Measurements from ENCODE around the gene ATP6V0E1. TPM values are rescaled to one million over a fixed set of nuclear protein-coding genes. Genes with fewer than 3 reads are reported as not detected.
A peak's percentile ranks its signal among the peaks of the same experiment; 100 is the strongest.
"Not testable (repeated sequence)": the region's sequence is repeated elsewhere in the genome, so short reads cannot be mapped to it uniquely, and the experiment has no call there.

The ATP6V0E1 gene
- total RNA-seq, 2 experiments from 2014 or later, result 168 to 192 TPM

DNA sequence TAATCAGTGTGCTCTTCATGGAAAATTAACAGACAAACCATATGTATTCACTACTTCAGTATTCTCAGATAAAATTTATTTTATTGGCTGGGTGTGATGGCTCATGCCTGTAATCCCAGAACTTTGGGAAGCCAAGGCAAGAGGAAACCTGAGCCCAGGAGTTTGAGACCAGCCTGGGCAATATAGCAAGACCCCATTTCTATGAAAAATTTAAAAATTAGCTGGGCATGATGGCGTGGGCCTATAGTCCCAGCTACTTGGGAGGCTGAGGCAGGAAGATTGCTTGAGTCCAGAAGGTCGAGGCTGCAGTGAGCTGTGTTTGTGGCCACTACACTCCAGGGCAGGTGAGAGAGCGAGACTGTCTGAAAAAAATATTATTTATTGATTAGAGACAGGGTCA lies 49.2 kb downstream of the ATP6V0E1 start:
- ChIA-PET CTCF (interaction anchor here (0.9 to 3.6 kb wide), 3 partner anchors 10 to 49 kb away, joined by 3 to 9 read pairs (median 4); no protein-coding TSS in a partner anchor), POLR2A (no interaction called here)
- H3K4me3 Mint-ChIP-seq, result no peak overlapping the region
- no peaks in the 10 kb centered on the region for H3K9me3 Mint-ChIP-seq
- H3K27ac Mint-ChIP-seq, result no peak overlapping the region
- no peaks in the 10 kb centered on the region for H3K27me3 Mint-ChIP-seq
- DNase-seq, result no peak
- peaks cover 33% of the 10 kb centered on the region for H3K4me1 Mint-ChIP-seq
- peaks cover 31% of the 10 kb centered on the region for H3K36me3 Mint-ChIP-seq (ENCODE audit: low read depth)

DNA sequence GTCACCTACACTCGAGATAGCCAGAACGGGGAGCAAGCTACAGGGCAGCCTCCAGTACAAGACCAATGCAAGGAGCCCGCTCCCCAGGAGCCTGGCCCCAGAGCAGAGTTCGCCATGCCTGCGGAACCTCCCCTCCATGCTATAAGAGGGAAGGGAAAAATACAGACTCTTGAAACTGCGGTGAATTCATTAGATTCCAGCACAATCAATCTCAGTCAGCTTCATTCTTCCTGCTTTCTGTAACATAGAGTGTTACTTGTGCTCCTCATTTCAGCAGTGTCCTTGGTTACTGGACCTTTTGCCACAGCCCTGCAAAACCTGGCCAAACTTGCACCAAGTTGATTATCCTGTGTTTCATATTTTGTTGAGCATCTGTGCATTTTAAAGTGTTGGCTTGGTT lies 50.4 kb downstream of the ATP6V0E1 start:
- POLR2A ChIA-PET, result no interaction called here
- Mint-ChIP-seq H3K9me3 (no peaks in the 10 kb centered on the region), H3K27ac (no peak overlapping the region), H3K36me3 (ENCODE audit: low read depth) (peaks cover 34% of the 10 kb centered on the region), H3K4me1 (peaks cover 38% of the 10 kb centered on the region), H3K4me3 (no peak overlapping the region), H3K27me3 (no peaks in the 10 kb centered on the region)
- DNase-seq, result no peak
- CTCF ChIA-PET, result interaction anchor here (0.8 to 3.6 kb wide), 6 partner anchors 9 to 50 kb away, joined by 3 to 9 read pairs (median 4); no protein-coding TSS in a partner anchor

DNA sequence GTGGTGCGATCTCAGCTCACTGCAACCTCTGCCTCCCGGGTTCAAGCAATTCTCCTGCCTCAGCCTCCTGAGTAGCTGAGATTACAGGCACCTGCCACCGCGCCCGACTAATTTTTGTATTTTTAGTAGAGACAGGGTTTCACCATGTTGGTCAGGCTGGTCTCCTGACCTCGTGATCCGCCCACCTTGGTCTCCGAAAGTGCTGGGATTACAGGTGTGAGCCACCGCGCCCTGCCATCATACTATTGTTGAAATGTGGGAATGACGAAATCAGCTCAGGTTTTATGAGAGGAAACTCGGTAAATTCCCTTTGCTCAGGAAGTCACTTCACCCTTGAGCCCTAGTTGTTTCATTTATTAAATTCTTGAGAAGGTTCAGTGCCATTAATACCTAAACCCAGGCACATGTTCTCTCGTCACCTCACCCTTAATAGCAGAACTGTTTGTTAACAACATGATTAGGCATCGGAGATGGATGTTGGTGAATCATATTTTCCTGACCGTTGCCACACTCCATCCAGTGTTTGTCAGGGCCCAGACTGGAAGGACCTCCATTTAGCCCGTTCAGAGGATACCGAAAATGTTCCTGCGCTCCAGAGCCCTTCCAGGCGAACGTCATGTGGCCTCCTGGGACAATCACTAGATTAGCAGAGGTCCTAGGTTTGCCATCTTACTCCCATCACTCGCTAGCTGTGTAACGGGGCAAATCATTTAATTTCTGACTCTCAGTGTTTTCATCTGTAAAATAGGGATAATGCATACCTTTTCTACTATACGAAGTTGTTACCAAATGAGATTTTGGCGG lies 52.5 kb downstream of the ATP6V0E1 start:
- DNase-seq, result no peak
- peaks cover 34% of the 10 kb centered on the region for H3K36me3 Mint-ChIP-seq (ENCODE audit: low read depth)
- no peaks in the 10 kb centered on the region for H3K9me3 Mint-ChIP-seq
- ChIA-PET CTCF (interaction anchor here (0.8 to 1.4 kb wide), 2 partner anchors 10 to 76 kb away, joined by 3 to 4 read pairs; no protein-coding TSS in a partner anchor), POLR2A (interaction anchor here (1.7 kb wide), 1 partner anchor 52 kb away, joined by 4 read pairs; the partner anchor contains the start of gene ATP6V0E1)
- no peaks in the 10 kb centered on the region for H3K27me3 Mint-ChIP-seq
- peaks cover 47% of the 10 kb centered on the region for H3K4me1 Mint-ChIP-seq
- H3K4me3 Mint-ChIP-seq, result peak overlapping the region; percentile 72
- H3K27ac Mint-ChIP-seq, result peak overlapping the region; percentile 97

DNA sequence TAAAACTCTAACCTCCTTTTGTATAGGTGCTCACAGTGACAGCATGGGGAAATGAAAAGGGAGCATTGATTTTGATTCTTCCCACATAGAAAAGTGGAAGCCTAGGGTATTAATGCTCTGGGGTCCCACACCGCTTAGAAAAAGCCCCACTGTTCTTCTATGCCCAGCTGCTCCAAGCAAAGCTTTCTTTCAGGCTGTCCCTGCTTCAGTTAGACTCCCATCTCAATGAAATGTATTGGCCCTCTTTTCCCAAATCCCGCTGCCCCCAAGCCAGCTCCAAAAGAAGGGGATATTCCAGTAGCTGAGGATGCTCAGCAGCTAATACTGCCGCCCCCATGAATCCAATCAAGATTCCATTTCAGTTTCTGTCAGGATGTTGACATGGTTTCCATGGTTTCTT lies 55.6 kb downstream of the ATP6V0E1 start:
- no peak for DNase-seq
- H3K4me3 Mint-ChIP-seq, result no peak overlapping the region
- no peaks in the 10 kb centered on the region for H3K9me3 Mint-ChIP-seq
- ChIA-PET POLR2A (no interaction called here), CTCF (interaction anchor here (0.7 to 3.5 kb wide), 3 partner anchors 11 to 256 kb away, joined by 4 to 12 read pairs (median 5); no protein-coding TSS in a partner anchor)
- H3K27me3 Mint-ChIP-seq, result no peaks in the 10 kb centered on the region
- peaks cover 28% of the 10 kb centered on the region for H3K36me3 Mint-ChIP-seq (ENCODE audit: low read depth)
- no peak overlapping the region for H3K27ac Mint-ChIP-seq
- H3K4me1 Mint-ChIP-seq, result peaks cover 45% of the 10 kb centered on the region

DNA sequence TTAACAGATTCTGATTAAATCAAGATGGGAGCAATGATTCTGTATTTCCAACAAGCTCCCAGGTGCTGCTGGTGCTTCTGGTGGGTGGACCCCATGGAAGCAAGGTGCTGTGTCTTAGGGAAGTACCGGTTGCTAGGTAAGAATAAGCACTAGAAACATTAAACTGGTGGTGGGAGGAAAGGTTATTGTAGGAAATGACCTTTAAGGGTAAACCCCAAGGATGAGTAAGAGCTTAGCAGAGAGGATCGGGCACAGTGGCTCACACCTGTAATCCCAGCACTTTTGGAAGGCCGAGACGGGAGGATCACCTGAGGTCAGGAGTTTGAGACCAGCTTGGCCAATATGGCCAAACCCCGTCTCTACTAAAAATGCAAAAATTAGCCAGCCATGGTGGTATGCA lies 56.4 kb downstream of the ATP6V0E1 start:
- ChIA-PET CTCF (interaction anchor here (0.7 to 3.5 kb wide), 3 partner anchors 10 to 599 kb away, joined by 3 to 12 read pairs (median 5); no protein-coding TSS in a partner anchor), POLR2A (no interaction called here)
- H3K27me3 Mint-ChIP-seq, result no peaks in the 10 kb centered on the region
- DNase-seq, result no peak
- H3K4me1 Mint-ChIP-seq, result peaks cover 37% of the 10 kb centered on the region
- peaks cover 20% of the 10 kb centered on the region for H3K36me3 Mint-ChIP-seq (ENCODE audit: low read depth)
- no peaks in the 10 kb centered on the region for H3K9me3 Mint-ChIP-seq
- no peak overlapping the region for H3K4me3 Mint-ChIP-seq
- H3K27ac Mint-ChIP-seq, result no peak overlapping the region

DNA sequence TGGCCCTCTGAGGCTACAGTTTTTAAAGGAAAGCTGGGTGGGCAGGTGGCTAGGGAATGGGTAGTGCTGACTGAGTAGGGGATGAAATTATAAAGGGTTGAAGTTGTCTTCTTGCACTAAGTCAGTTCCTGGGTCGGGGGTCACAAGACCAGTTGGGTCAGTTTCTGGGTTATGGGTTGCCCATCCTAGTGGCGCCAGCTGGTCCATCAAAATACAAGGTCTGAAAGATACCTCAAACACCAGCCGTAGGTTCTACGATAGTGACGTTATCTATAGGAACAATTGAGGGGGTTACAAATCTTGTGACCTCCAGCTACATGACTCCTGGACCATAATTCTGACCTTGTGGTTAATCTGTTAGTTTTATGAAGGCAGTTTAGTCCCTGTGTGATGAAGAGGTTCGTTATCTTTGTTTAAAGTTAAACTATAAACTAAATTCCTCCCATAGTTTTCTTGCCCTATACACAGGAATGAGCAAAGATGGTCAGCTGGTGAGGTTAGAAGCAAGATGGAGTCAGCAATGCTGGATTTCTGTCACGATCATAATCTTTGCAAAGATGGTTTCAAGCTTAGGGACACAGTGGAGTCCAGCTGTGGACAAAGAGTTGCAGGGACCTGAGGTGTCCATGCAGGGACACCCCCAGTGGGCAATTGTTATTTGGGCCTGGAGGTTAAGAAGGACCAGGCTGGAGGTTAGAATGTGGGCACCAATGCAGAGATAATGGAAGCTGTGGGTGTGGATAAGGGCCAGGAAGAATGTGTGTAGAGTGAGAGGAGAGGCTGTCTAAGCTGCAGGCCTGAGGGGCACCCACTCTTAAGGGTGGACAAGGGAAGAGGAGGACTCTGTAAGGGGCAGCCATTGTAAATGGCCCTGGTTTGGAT lies 58.6 kb downstream of the ATP6V0E1 start:
- H3K4me3 Mint-ChIP-seq, result no peak overlapping the region
- ChIA-PET POLR2A (no interaction called here), CTCF (interaction anchor here (1.4 to 3.5 kb wide), 4 partner anchors 8 to 12 kb away, joined by 5 to 12 read pairs (median 7); no protein-coding TSS in a partner anchor)
- H3K4me1 Mint-ChIP-seq, result peaks cover 17% of the 10 kb centered on the region
- no peak overlapping the region for H3K27ac Mint-ChIP-seq
- H3K27me3 Mint-ChIP-seq, result no peaks in the 10 kb centered on the region
- H3K9me3 Mint-ChIP-seq, result no peaks in the 10 kb centered on the region
- no peak for DNase-seq
- peaks cover 6% of the 10 kb centered on the region for H3K36me3 Mint-ChIP-seq (ENCODE audit: low read depth)

DNA sequence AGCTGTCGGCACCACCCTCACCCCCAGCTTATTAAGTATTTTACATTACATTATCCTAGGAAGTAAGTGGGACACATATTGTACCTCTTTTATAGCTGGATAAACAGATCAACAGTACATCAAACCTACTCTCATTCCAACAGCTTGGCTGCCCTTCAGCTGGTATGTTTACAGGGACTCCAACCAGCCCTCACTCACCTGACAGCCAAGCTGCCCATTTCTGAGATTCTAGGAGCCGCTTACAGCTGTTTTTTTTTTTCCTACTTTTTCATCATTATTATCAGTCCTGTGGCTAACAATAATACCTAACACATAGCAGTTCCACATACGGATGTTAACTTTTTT lies 59.2 kb downstream of the ATP6V0E1 start:
- Mint-ChIP-seq H3K4me3 (no peak overlapping the region), H3K36me3 (ENCODE audit: low read depth) (peaks cover 3% of the 10 kb centered on the region), H3K9me3 (no peaks in the 10 kb centered on the region), H3K4me1 (peaks cover 14% of the 10 kb centered on the region), H3K27me3 (no peaks in the 10 kb centered on the region), H3K27ac (no peak overlapping the region)
- CTCF ChIA-PET, result interaction anchor here (0.6 to 2.5 kb wide), 4 partner anchors 10 to 192 kb away, joined by 3 to 9 read pairs (median 4); no protein-coding TSS in a partner anchor
- POLR2A ChIA-PET, result no interaction called here
- DNase-seq, result no peak

DNA sequence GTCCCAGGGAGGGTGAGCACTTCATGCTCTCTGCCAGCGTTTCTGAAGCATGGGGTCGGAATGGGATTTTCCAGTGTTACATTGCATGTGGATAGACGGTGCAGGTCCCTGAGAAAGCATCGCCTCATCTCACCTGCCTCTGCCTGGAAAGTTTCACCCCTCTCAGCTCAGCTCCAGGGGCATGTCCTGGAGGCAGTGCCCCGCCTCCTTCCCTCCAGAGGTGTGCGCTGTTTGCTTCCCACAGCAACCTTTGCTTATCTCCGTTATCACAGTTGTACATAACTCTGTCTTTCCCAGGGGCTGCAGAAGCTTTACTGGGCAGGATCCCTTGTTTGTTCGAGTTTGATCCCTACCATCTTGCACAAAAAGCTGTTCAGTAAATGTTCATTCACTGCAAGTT lies 61.9 kb downstream of the ATP6V0E1 start:
- POLR2A ChIA-PET, result no interaction called here
- Mint-ChIP-seq H3K27ac (no peak overlapping the region), H3K4me3 (no peak overlapping the region), H3K36me3 (ENCODE audit: low read depth) (no peaks in the 10 kb centered on the region), H3K27me3 (no peaks in the 10 kb centered on the region), H3K9me3 (no peaks in the 10 kb centered on the region), H3K4me1 (no peaks in the 10 kb centered on the region)
- no peak for DNase-seq
- CTCF ChIA-PET, result interaction anchor here (0.6 to 1.0 kb wide), 2 partner anchors 13 to 87 kb away, joined by 3 to 5 read pairs; no protein-coding TSS in a partner anchor

DNA sequence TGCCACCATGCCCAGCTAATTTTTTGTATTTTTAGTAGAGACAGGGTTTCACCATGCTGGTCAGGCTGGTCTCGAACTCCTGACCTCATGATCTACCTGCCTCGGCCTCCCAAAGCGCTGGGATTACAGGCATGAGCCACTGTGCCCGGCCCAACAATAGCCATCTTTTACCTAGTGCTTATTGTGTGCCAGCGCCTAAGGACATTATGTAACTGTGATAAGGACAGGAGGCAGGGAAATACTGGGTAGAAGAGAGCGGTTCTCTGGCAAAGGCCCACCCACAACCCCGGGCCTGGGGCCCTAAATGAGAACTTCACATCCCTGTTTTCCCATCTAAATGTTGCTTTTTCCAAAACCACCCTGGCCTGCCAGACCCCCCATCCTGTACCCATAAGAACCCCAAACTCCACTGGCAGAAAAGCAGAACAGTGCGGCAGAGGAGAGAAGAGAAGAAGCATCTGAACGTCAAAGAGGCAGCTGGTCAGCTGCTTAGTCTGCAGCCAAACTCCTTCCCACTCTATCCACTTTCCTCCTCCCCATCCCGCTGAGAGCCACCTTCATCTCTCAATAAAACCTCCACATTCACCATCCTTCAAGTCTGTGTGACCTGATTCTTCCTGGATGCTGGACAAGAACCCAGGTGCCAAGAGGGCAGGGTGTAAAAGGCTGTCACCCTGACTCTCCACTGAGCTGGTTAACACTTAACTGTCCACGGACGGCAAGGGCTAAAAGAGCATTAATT lies 63.7 kb downstream of the ATP6V0E1 start:
- not testable (repeated sequence) for H3K27ac Mint-ChIP-seq; H3K4me1 Mint-ChIP-seq; H3K4me3 Mint-ChIP-seq; H3K27me3 Mint-ChIP-seq; DNase-seq; H3K9me3 Mint-ChIP-seq; H3K36me3 Mint-ChIP-seq (ENCODE audit: low read depth)
- ChIA-PET CTCF (interaction anchor here (0.7 to 1.9 kb wide), 2 partner anchors 10 to 66 kb away, joined by 5 to 7 read pairs; no protein-coding TSS in a partner anchor), POLR2A (interaction anchor here (0.6 kb wide), 1 partner anchor 22 kb away, joined by 7 read pairs; no protein-coding TSS in a partner anchor)

DNA sequence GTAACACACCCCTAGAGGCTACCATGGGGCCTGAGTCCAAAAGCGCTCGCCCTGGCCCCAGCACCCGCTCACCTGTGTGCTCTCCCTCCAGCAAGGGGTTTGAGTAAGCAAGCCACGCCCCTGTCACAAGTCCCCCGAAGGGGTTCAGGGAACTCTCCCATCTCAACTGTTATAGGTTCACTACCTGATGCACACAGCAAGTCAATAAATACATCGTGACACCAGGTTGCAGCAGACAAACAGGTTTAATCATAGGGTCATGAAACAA lies 64.2 kb downstream of the ATP6V0E1 start:
- Mint-ChIP-seq H3K4me1 (peaks cover 4% of the 10 kb centered on the region), H3K9me3 (no peaks in the 10 kb centered on the region), H3K27me3 (peaks cover 3% of the 10 kb centered on the region), H3K4me3 (no peak overlapping the region), H3K27ac (no peak overlapping the region), H3K36me3 (ENCODE audit: low read depth) (no peaks in the 10 kb centered on the region)
- POLR2A ChIA-PET, result no interaction called here
- CTCF ChIA-PET, result interaction anchor here (0.7 to 1.9 kb wide), 2 partner anchors 10 to 66 kb away, joined by 5 to 7 read pairs; no protein-coding TSS in a partner anchor
- no peak for DNase-seq

DNA sequence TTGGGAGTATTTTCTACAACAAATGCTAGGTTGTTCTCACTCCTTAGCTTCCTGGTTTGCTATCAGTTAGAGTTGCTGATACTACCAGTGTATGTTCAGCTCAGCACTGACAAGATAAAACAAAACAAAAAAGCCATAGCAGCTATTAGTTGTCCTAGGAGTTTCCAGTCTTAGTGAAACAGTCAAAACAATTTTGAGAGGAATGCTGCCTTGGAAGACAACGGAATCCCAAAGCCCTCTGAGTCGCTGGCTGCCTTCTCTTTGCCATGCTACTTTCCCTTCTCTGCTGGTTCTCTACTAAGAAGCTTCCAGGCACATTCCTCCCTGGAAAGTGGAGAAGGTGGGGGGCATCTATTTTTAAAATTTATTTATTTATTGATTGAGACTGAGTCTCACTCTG lies 67.2 kb downstream of the ATP6V0E1 start:
- CTCF ChIA-PET, result interaction anchor here (0.8 to 1.8 kb wide), 2 partner anchors 10 to 34 kb away, joined by 3 to 12 read pairs; no protein-coding TSS in a partner anchor
- H3K4me3 Mint-ChIP-seq, result no peak overlapping the region
- no peaks in the 10 kb centered on the region for H3K9me3 Mint-ChIP-seq
- no peak overlapping the region for H3K27ac Mint-ChIP-seq
- H3K27me3 Mint-ChIP-seq, result peaks cover 3% of the 10 kb centered on the region
- peaks cover 30% of the 10 kb centered on the region for H3K4me1 Mint-ChIP-seq
- no peak for DNase-seq
- POLR2A ChIA-PET, result no interaction called here
- H3K36me3 Mint-ChIP-seq (ENCODE audit: low read depth), result no peaks in the 10 kb centered on the region

DNA sequence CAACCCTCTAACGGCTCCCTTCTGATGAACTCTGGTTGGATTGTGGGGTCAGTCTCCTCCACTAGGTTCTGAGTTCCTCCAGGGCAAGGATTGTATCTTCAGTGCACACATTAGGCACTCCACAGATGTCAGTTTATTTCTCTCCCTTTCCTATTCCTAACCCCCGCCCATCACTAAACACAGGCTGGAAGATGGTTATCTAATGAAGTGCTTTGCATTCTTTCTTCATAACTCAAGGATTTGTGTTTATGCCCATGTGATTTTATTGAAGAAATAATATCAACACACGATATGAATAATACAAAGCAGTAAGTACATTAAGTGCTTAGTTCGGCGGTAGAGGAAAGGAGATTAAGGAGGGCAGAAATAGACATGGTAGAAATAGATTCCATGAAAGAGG lies 68.2 kb downstream of the ATP6V0E1 start:
- CTCF ChIA-PET, result no interaction called here
- H3K27me3 Mint-ChIP-seq, result peaks cover 3% of the 10 kb centered on the region
- no peak overlapping the region for H3K4me3 Mint-ChIP-seq

More for the DNA sequence above, 68.2 kb downstream of the ATP6V0E1 start:
- POLR2A ChIA-PET, result no interaction called here
- no peaks in the 10 kb centered on the region for H3K9me3 Mint-ChIP-seq
- H3K4me1 Mint-ChIP-seq, result peaks cover 32% of the 10 kb centered on the region
- H3K36me3 Mint-ChIP-seq (ENCODE audit: low read depth), result no peaks in the 10 kb centered on the region
- H3K27ac Mint-ChIP-seq, result no peak overlapping the region
- no peak for DNase-seq

Data from activated CD4-positive, alpha-beta T cell treated with anti-CD3 and anti-CD28 coated beads, Interleukin-2, amount 10 ng/mL, durations not matched to agents 7 days and 5 days (primary cell).